Mucosa of rectum (tissue), 2 donors: ENCODE results near the gene TICRR.
"Not testable (repeated sequence)": the region's sequence is repeated elsewhere in the genome, so short reads cannot be mapped to it uniquely, and the experiment has no call there.

Source experiments
- H3K27ac ChIP-seq, 2 donors: one replicate each; pipeline ENCODE4 v1.7.0; 2013; ENCODE audit warnings: inconsistent platforms in 2 of 2, low read depth in 2 of 2, low read length in 2 of 2
- H3K27me3 ChIP-seq, 2 donors: one replicate each; pipeline ENCODE4 v1.7.0; 2013; ENCODE audit warnings: low read length in 2 of 2; ENCODE audit not compliant: control insufficient read depth in 2 of 2, insufficient read depth in 2 of 2
- H3K36me3 ChIP-seq, 2 donors: one replicate each; pipeline ENCODE4 v1.7.0; 2013; ENCODE audit warnings: low read length in 2 of 2; ENCODE audit not compliant: control insufficient read depth in 2 of 2, insufficient read depth in 2 of 2
- H3K4me1 ChIP-seq, 2 donors: one replicate each; pipeline ENCODE4 v1.7.0; 2013; ENCODE audit warnings: low read length in 2 of 2, mild to moderate bottlenecking in 1 of 2; ENCODE audit not compliant: control insufficient read depth in 2 of 2, insufficient read depth in 2 of 2
- H3K4me3 ChIP-seq, 2 donors: one replicate each; pipeline ENCODE4 v1.7.0; 2013; ENCODE audit warnings: low read length in 2 of 2
- H3K9ac ChIP-seq, 2 donors: one replicate each; pipeline ENCODE4 v1.7.0; 2013; ENCODE audit warnings: low read length in 2 of 2, low read depth in 1 of 2, mild to moderate bottlenecking in 1 of 2
- H3K9me3 ChIP-seq, 2 donors: one replicate each; pipeline ENCODE4 v1.7.0; 2013; ENCODE audit warnings: low read length in 2 of 2; ENCODE audit not compliant: control insufficient read depth in 2 of 2
- donor health status: healthy.
- donor health status: Normal muscosa, but diverticular disease.

The TICRR gene

DNA sequence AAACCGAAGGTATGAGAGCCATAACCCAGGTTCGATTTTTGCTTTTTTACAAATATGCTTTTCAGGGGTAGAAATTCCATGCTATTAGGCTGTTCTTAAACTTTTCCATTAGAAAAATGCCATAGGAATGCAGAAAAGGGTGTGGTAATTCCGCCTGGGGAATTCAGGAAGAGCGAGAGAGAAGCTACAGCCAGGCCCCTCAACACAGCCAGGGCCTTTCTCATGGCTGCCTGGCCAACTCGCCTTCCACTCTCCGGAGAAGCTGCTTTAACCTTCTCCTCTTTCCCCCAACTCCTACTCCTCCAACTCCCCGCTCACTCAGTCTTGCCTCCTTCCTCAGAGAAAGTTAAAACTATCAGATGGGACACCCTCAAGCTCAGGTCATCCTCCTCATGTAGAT, 9.1 kb upstream of the TICRR start:
- Histone ChIP-seq H3K36me3 (no peaks in the 10 kb centered on the region), H3K4me1 (no peaks in the 10 kb centered on the region), H3K27ac (no peak overlapping the region), H3K4me3 (no peak overlapping the region), H3K27me3 (peaks cover 2% of the 10 kb centered on the region in 2 donors), H3K9me3 (no peaks in the 10 kb centered on the region), H3K9ac (no peak overlapping the region)

DNA sequence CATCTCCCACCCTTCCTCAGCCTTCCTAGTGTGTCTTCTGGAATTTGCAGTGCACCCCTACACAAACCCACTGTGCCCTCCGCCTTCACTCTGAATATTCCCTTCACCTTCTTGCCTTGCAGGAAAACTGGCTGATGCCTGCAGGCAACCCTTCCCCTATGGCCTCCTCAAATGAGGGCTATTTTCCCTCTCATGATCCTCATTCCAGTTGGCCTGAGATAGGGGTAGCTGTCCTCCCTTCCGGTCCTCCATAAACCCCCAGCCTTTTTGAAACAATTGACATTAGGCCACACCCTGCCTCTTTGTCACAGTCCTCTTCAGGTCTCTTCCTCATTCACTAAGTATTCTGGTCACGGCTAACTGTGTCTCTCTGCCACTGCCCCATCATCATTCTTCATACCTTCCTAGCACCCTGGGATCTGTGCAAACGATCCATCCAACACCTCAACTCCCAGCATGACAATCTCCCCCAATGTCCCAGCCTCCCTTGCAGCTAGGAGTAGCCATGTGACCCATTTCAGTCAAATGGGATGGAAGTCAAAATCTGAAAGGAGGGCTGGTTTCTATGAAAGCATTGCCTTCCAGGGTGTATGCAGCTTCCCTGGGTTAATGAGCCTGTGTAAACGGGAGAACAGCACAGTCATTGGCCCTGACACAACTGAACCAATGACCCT, 8.5 kb upstream of the TICRR start:
- no peak overlapping the region for H3K4me3 ChIP-seq
- no peaks in the 10 kb centered on the region for H3K36me3 ChIP-seq
- no peaks in the 10 kb centered on the region for H3K4me1 ChIP-seq
- no peak overlapping the region for H3K9ac ChIP-seq
- peaks cover 2% of the 10 kb centered on the region in 2 donors for H3K27me3 ChIP-seq
- H3K27ac ChIP-seq, result no peak overlapping the region
- H3K9me3 ChIP-seq, result no peaks in the 10 kb centered on the region

DNA sequence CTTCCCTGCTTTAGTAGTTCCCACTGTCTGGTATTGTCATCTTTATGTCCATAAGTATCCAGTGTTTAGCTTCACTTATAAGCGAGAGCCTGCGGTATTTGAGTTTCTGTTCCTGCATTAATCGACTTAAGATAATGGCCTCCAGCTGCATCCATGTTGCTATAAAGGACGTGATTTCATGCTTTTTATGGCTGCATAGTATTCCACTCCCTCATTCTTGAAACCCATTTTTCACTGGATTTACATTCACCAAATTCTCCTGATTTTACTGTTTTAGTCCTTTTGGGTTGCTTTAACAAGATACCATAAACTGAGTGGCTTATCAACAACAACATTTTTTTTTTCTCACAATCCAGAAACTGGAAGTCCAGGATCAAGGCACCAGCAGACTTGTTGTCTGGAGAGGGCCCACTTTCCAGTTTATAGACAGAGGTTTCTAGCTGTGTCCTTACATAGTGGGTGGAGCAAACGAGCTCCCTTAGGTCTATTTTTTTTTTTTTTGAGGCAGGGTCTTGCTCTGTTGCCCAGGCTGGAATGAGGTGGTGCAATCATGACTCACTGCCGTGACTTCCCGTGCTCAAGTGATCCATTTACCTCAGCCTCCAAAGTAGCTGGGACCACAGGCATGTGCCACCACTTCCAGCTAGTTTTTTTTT, 6.1 kb upstream of the TICRR start:
- no peaks in the 10 kb centered on the region for H3K4me1 ChIP-seq
- H3K9me3 ChIP-seq, result no peaks in the 10 kb centered on the region
- no peak overlapping the region for H3K27ac ChIP-seq
- no peaks in the 10 kb centered on the region for H3K36me3 ChIP-seq
- H3K4me3 ChIP-seq, result no peak overlapping the region
- H3K27me3 ChIP-seq, result peaks cover 2% of the 10 kb centered on the region in 2 donors
- H3K9ac ChIP-seq, result no peak overlapping the region

DNA sequence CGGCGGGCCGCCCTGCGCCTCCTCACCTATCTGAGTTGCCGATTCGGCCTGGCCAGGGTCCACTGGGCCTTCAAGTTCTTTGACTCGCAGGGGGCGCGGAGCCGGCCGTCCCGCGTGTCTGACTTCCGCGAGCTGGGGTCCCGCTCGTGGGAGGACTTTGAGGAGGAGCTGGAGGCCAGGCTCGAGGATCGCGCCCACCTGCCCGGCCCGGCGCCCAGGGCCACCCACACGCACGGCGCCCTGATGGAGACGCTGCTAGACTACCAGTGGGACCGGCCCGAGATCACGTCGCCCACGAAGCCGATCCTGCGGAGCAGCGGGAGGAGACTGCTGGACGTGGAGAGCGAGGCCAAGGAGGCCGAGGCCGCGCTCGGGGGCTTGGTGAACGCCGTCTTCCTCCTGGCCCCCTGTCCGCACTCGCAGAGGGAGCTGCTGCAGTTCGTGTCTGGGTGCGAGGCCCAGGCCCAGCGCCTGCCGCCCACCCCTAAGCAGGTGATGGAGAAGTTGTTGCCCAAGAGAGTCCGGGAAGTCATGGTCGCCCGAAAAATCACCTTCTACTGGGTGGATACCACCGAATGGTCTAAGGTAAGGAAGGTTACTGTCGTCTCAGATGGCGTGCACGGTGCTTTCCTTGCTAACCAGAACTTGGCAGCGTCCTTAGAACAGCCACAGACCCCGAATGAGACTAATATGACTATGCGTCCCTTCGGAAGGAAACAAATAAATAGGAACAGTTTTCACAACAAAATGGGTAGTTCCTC, 567 bp downstream of the TICRR start:
- H3K27me3 ChIP-seq, result no peaks in the 10 kb centered on the region
- H3K9me3 ChIP-seq, result no peaks in the 10 kb centered on the region
- no peak overlapping the region for H3K27ac ChIP-seq
- no peaks in the 10 kb centered on the region for H3K36me3 ChIP-seq
- peak overlapping the region; percentile 70 to 88 for H3K4me3 ChIP-seq
- peak overlapping the region; percentile 32 to 46 for H3K9ac ChIP-seq
- H3K4me1 ChIP-seq, result peaks cover 3 to 10% of the 10 kb centered on the region in 2 donors

DNA sequence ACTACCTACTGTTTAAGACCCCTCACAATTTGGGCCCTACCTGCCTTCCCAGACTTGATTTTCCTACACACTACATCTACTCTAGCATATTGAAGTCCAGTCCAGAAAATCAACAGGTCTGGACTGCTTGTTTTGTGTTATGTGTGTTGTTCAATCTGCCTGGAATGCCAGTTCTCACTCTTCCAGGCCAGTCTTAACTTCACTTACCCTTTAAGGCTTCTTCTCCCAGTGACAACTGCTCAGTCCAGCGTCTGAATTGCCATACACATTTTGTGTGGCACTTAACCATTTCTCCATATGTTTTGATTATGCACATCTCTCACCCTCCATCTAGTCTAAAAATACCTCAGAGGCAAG, 1.1 kb downstream of the TICRR start:
- H3K4me3 ChIP-seq, result peak overlapping the region; percentile 70 to 88

DNA sequence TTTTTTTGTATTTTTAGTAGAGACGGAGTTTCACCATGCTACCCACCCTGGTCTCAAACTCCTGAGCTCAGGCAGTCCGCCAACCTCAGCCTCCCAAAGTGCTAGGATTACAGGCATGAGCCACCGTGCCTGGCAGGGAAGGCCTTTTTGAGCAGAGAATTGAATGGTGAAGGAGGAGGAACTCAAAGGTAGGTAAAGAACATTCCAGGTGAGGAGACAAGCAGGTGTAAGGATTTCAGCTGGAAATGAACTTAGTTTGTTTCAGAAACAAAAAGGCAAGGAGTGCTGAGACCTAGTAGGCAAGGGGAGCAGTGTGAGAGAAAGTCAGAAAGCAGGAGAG, 2.5 kb downstream of the TICRR start:
- no peak overlapping the region for H3K9ac ChIP-seq
- no peak overlapping the region for H3K27ac ChIP-seq
- H3K36me3 ChIP-seq, result no peaks in the 10 kb centered on the region
- no peaks in the 10 kb centered on the region for H3K27me3 ChIP-seq
- H3K4me3 ChIP-seq, result no peak overlapping the region
- H3K9me3 ChIP-seq, result no peaks in the 10 kb centered on the region
- peaks cover 3 to 10% of the 10 kb centered on the region in 2 donors for H3K4me1 ChIP-seq

More for the DNA sequence above, 1.1 kb downstream of the TICRR start:
- no peaks in the 10 kb centered on the region for H3K36me3 ChIP-seq
- peaks cover 3 to 10% of the 10 kb centered on the region in 2 donors for H3K4me1 ChIP-seq
- no peak overlapping the region for H3K27ac ChIP-seq
- no peaks in the 10 kb centered on the region for H3K27me3 ChIP-seq
- no peaks in the 10 kb centered on the region for H3K9me3 ChIP-seq
- peak overlapping the region in 1 of 2 donors; percentile 46 for H3K9ac ChIP-seq

DNA sequence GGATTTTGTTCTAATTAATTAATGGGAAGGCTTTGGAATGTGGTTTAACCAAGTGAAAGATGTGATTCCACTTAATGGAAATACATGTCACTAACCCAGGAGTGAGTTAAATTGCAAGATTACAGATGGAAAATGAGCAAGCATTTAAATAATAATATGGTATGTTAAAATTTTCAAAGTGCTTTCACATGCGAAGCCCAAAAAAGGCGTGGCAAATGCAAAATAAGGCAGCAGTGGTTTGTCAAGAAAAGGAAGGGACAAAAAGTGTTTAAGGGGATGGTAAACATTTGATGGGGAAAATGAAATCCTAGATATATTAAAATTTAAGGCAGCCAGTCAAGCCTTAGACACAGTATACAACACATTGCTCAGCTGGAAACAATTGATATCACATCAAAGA, 2.9 kb downstream of the TICRR start:
- no peaks in the 10 kb centered on the region for H3K9me3 ChIP-seq
- no peak overlapping the region for H3K27ac ChIP-seq
- H3K4me3 ChIP-seq, result no peak overlapping the region
- H3K4me1 ChIP-seq, result peaks cover 3 to 10% of the 10 kb centered on the region in 2 donors
- no peak overlapping the region for H3K9ac ChIP-seq
- no peaks in the 10 kb centered on the region for H3K27me3 ChIP-seq
- H3K36me3 ChIP-seq, result no peaks in the 10 kb centered on the region

DNA sequence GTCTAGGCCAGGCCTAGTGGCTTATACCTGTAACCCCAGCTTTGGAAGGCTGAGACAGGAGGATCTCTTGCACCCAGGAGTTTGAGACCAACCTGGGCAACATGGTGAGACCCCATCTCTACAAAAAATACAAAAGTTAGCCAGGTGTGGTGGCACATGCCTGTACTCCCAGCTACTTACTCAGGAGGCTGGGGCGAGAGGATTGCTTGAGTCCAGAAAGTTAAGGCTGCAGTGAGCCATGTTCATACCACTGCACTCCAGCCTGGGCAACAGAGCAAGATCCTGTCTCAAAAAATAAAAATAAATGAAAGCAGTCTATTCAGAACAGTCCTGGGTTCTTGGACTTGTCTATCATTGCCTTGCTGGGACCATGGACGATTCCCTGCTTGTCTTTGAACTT, 5.5 kb downstream of the TICRR start:
- not testable (repeated sequence) for H3K4me1 ChIP-seq, H3K4me3 ChIP-seq, H3K27ac ChIP-seq, H3K36me3 ChIP-seq, H3K27me3 ChIP-seq, H3K9me3 ChIP-seq, H3K9ac ChIP-seq

DNA sequence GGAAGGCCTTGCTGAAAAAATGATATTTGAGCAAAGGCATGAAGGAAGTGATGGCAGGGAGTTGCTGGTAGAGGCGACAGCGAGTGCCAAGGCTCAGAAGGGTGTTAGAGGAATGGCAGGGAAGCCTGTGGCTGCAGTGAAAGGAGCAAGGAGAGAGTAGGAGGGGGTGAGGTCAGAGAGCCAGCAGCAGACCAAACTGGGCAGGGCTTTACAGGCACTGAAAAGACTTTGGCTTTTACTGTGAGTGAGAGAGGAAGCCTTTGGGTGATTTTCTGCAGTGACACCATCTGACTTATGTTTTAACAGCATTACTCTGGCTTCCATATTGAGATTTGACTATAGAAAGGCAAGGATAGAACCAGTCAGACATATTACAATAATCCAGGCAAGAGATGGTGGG, 11.4 kb downstream of the TICRR start:
- Histone ChIP-seq H3K9ac (no peak overlapping the region), H3K27ac (no peak overlapping the region), H3K9me3 (no peaks in the 10 kb centered on the region), H3K4me3 (no peak overlapping the region), H3K27me3 (no peaks in the 10 kb centered on the region), H3K36me3 (peaks cover 0 to 3% of the 10 kb centered on the region in 2 donors), H3K4me1 (no peaks in the 10 kb centered on the region)

DNA sequence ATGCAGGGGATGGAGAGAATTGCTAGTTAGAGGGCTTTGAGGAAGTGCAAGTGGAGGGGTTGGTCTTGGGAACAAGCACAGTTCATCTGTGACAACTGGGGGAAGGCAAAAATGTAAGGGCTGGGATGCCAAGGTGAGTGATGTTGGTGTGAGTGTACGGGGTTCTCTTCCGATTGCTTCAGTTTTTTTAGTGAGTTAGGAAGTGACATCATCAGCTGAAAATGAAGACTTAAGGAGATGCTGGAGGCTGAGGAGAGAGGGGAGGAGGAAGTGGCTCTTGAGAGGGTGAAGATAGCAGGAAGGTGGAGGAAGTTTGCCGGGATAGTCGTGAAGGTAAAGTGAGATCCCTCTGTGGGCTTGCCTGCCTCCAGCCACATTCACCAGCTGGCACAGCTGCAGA, 12.7 kb downstream of the TICRR start:
- Histone ChIP-seq H3K27me3 (no peaks in the 10 kb centered on the region), H3K4me3 (no peak overlapping the region), H3K9ac (no peak overlapping the region), H3K36me3 (peaks cover 0 to 3% of the 10 kb centered on the region in 2 donors), H3K4me1 (no peaks in the 10 kb centered on the region), H3K9me3 (no peaks in the 10 kb centered on the region), H3K27ac (no peak overlapping the region)
